ENCODE data around the gene CFD.

- TF ChIP-seq, protein P1, sequence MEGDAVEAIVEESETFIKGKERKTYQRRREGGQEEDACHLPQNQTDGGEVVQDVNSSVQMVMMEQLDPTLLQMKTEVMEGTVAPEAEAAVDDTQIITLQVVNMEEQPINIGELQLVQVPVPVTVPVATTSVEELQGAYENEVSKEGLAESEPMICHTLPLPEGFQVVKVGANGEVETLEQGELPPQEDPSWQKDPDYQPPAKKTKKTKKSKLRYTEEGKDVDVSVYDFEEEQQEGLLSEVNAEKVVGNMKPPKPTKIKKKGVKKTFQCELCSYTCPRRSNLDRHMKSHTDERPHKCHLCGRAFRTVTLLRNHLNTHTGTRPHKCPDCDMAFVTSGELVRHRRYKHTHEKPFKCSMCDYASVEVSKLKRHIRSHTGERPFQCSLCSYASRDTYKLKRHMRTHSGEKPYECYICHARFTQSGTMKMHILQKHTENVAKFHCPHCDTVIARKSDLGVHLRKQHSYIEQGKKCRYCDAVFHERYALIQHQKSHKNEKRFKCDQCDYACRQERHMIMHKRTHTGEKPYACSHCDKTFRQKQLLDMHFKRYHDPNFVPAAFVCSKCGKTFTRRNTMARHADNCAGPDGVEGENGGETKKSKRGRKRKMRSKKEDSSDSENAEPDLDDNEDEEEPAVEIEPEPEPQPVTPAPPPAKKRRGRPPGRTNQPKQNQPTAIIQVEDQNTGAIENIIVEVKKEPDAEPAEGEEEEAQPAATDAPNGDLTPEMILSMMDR (IDR thresholded peaks at IDR 0.05) = no peak
- no peak for TF ChIP-seq EZH2 (IDR thresholded peaks at IDR 0.05)
Measured at GRCh38 chr19:831407-832369, 27.8 kb upstream of the CFD start.
